HG03354 (cell line): ENCODE measurements around the gene THPO.

Source experiments
- ATAC-seq: cut with Tn5 transposase; IDR thresholded peaks from one replicate; pipeline ENCODE4 v1.9.1; 2021; ENCODE audit warnings: mild to moderate bottlenecking; ENCODE audit not compliant: unreplicated experiment, poor library complexity, severe bottlenecking

THPO gene

GRCh38 chr3:184368586-184369183 is 9.3 kb downstream of the THPO start:
- ATAC-seq = no peak

GRCh38 chr3:184368116-184368515 is 9.9 kb downstream of the THPO start:
- no peak for ATAC-seq

- no peak for ATAC-seq
Observed at GRCh38 chr3:184366619-184367289, 11.3 kb downstream of the THPO start.

- ATAC-seq = peak; percentile 91
Observed at GRCh38 chr3:184362668-184363546, 15.1 kb downstream of the THPO start.

- peak; percentile 13 for ATAC-seq
Observed at GRCh38 chr3:184361932-184362667, 15.9 kb downstream of the THPO start.

GRCh38 chr3:184361532-184361931 is 16.5 kb downstream of the THPO start, which contains the start of the genes CLCN2 and POLR2H:
Gene CLCN2 (minus strand): TSS chr3:184361605. CDS start chr3:184361479, 126 bp downstream.
Gene POLR2H (plus strand): TSS chr3:184361710. CDS start chr3:184363493, 1,783 bp downstream.
- ATAC-seq = peak; percentile 33

- no peak for ATAC-seq
Observed at GRCh38 chr3:184360929-184361531, 17.0 kb downstream of the THPO start.

- no peak for ATAC-seq
Observed at GRCh38 chr3:184360070-184360928, 17.7 kb downstream of the THPO start.

GRCh38 chr3:184359610-184360009 is 18.4 kb downstream of the THPO start:
- ATAC-seq = no peak

GRCh38 chr3:184358921-184359350 is 19.1 kb downstream of the THPO start:
- ATAC-seq = no peak

- ATAC-seq = no peak
Observed at GRCh38 chr3:184358124-184358767, 19.8 kb downstream of the THPO start.

GRCh38 chr3:184357248-184358123 is 20.5 kb downstream of the THPO start:
- no peak for ATAC-seq

- no peak for ATAC-seq
Observed at GRCh38 chr3:184355261-184356040, 22.6 kb downstream of the THPO start.

GRCh38 chr3:184354754-184355153 is 23.3 kb downstream of the THPO start:
- ATAC-seq = no peak

GRCh38 chr3:184354121-184354728 is 23.8 kb downstream of the THPO start:
- ATAC-seq = peak; percentile 57

- no peak for ATAC-seq
Observed at GRCh38 chr3:184353546-184353941, 24.5 kb downstream of the THPO start.
